Stimulated activated CD8-positive, alpha-beta memory T cell treated with anti-CD3 and anti-CD28 coated beads, Interleukin-2, amount 100 ng/mL, for 1 hour (primary cell): ENCODE measurements around the gene C1QTNF12.

Experiments
- DNase-seq, 2 donors: peaks; one replicate each; pipeline ENCODE4 v3.0.0-alpha.2; 2020; ENCODE audit warnings: low read depth in 2 of 2

C1QTNF12 gene

GRCh38 chr1:1228596-1229321 lies 17.8 kb downstream of the C1QTNF12 start:
- DNase-seq = no peak

GRCh38 chr1:1228187-1228586 lies 18.3 kb downstream of the C1QTNF12 start:
- no peak for DNase-seq

GRCh38 chr1:1227386-1227785 lies 19.1 kb downstream of the C1QTNF12 start:
- no peak for DNase-seq

- DNase-seq = no peak
These were observed 19.8 kb downstream of the C1QTNF12 start for GRCh38 chr1:1226566-1227362.

GRCh38 chr1:1225913-1226312 lies 20.6 kb downstream of the C1QTNF12 start:
- no peak for DNase-seq

- no peak for DNase-seq
These were observed 21.2 kb downstream of the C1QTNF12 start for GRCh38 chr1:1225238-1225845.

- no peak for DNase-seq
These were observed 22.6 kb downstream of the C1QTNF12 start for GRCh38 chr1:1223891-1224290.

GRCh38 chr1:1223321-1223720 lies 23.2 kb downstream of the C1QTNF12 start:
- DNase-seq = no peak

GRCh38 chr1:1222575-1223225 lies 23.8 kb downstream of the C1QTNF12 start:
- no peak for DNase-seq

- no peak for DNase-seq
These were observed 24.5 kb downstream of the C1QTNF12 start for GRCh38 chr1:1221887-1222574.

GRCh38 chr1:1220197-1220596 lies 26.3 kb downstream of the C1QTNF12 start:
- no peak for DNase-seq

GRCh38 chr1:1219341-1219740 lies 27.2 kb downstream of the C1QTNF12 start:
- DNase-seq = peak in 1 of 2 donors; percentile 36

GRCh38 chr1:1218524-1219200 lies 27.9 kb downstream of the C1QTNF12 start:
- no peak for DNase-seq

- no peak for DNase-seq
These were observed 28.6 kb downstream of the C1QTNF12 start for GRCh38 chr1:1217621-1218523.

GRCh38 chr1:1216770-1217620 lies 29.5 kb downstream of the C1QTNF12 start:
- no peak for DNase-seq

GRCh38 chr1:1215881-1216605 lies 30.5 kb downstream of the C1QTNF12 start:
- DNase-seq = no peak

- DNase-seq = no peak
These were observed 31.3 kb downstream of the C1QTNF12 start for GRCh38 chr1:1215080-1215676.
